Type B pancreatic cell (in vitro differentiated cells): ENCODE measurements around the gene MMP24. TPM values are rescaled to one million over a fixed set of nuclear protein-coding genes. Genes with fewer than 3 reads are reported as not detected.
"Not testable (repeated sequence)": the region's sequence is repeated elsewhere in the genome, so short reads cannot be mapped to it uniquely, and the experiment has no call there.

Experiments
- DNase-seq: peaks from one replicate; pipeline ENCODE4 v3.0.0; 2021; ENCODE audit warnings: mixed read lengths; ENCODE audit not compliant: unreplicated experiment; ENCODE audit errors: extremely low spot score
- H3K27ac Mint-ChIP-seq: 2 replicates; pipeline ENCODE4 v1.8.0; 2021; ENCODE audit warnings: mild to moderate bottlenecking, mixed read lengths
- H3K27me3 Mint-ChIP-seq: 2 replicates; pipeline ENCODE4 v1.8.0; 2021; ENCODE audit warnings: mixed read lengths
- H3K36me3 Mint-ChIP-seq: 2 replicates; pipeline ENCODE4 v1.8.0; 2021; ENCODE audit warnings: mixed read lengths
- H3K4me1 Mint-ChIP-seq: one replicate; pipeline ENCODE4 v1.8.0; 2021; ENCODE audit warnings: mixed read lengths; ENCODE audit not compliant: unreplicated experiment
- H3K4me3 Mint-ChIP-seq: 2 replicates; pipeline ENCODE4 v1.8.0; 2021; ENCODE audit warnings: mild to moderate bottlenecking, mixed read lengths
- H3K9me3 Mint-ChIP-seq: 2 replicates; pipeline ENCODE4 v1.8.0; 2021; ENCODE audit warnings: mixed read lengths
- total RNA-seq: library from RNA; stranded (reverse); gene quantifications from 2 replicates; pipeline ENCODE4 v1.2.1, GENCODE V29; 2021; ENCODE audit warnings: low replicate concordance
- TF ChIP-seq, protein P1 (sequence below): fragments of 200-600 bp; sonication (generic); conservative IDR thresholded peaks from 2 replicates; pipeline ENCODE4 v1.5.0; 2021; ENCODE audit warnings: antibody characterized with exemption, mild to moderate bottlenecking

The MMP24 gene
- total RNA-seq, 1 donor from 2014 or later: 2.6 TPM

DNA sequence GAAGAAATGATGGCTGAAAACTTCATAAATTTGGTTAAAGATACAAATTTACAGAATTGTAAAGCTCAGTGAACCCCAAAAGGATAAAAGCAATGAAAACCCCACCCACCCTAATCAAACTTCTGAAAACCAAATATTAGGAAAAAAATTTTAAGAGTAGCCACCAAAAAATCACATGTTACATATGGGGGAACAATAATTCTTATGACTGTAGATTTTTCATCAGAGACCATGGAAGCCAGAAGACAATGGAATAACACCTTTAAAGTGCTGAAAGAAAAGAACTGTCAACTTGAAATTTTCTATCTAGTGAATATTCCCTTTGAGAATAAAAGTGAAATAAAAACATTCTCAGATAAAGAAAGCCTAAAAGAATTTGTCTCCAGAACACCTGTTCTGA, 30.2 kb upstream of the MMP24 start:
- no peak overlapping the region for H3K27ac Mint-ChIP-seq
- TF ChIP-seq, protein P1, sequence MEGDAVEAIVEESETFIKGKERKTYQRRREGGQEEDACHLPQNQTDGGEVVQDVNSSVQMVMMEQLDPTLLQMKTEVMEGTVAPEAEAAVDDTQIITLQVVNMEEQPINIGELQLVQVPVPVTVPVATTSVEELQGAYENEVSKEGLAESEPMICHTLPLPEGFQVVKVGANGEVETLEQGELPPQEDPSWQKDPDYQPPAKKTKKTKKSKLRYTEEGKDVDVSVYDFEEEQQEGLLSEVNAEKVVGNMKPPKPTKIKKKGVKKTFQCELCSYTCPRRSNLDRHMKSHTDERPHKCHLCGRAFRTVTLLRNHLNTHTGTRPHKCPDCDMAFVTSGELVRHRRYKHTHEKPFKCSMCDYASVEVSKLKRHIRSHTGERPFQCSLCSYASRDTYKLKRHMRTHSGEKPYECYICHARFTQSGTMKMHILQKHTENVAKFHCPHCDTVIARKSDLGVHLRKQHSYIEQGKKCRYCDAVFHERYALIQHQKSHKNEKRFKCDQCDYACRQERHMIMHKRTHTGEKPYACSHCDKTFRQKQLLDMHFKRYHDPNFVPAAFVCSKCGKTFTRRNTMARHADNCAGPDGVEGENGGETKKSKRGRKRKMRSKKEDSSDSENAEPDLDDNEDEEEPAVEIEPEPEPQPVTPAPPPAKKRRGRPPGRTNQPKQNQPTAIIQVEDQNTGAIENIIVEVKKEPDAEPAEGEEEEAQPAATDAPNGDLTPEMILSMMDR: no peak
- no peak overlapping the region for H3K4me3 Mint-ChIP-seq
- H3K9me3 Mint-ChIP-seq: peaks cover 15% of the 10 kb centered on the region
- no peaks in the 10 kb centered on the region for H3K36me3 Mint-ChIP-seq
- no peak for DNase-seq
- no peaks in the 10 kb centered on the region for H3K27me3 Mint-ChIP-seq
- no peaks in the 10 kb centered on the region for H3K4me1 Mint-ChIP-seq

DNA sequence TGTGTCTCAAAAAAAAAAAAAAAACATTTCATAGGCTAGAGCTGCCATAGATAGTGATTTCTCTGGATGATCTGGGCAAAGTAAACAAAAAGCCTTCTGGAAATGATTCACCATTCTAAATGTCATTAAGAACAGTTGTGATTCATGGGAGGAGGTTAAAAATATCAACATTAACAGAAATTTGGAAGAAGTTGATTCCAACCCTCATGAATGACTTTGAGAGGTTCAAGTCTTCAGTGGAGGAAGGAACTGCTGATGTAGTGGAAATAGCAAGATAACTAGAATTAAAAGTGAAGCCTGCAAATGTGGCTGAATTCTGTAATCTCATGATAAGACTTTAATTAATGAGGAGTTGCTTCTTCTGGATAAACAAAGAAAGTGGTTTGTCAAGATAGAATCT, 26.8 kb upstream of the MMP24 start:
- Mint-ChIP-seq H3K9me3 (peaks cover 15% of the 10 kb centered on the region), H3K4me1 (no peaks in the 10 kb centered on the region), H3K27me3 (no peaks in the 10 kb centered on the region), H3K4me3 (no peak overlapping the region), H3K27ac (no peak overlapping the region), H3K36me3 (no peaks in the 10 kb centered on the region)
- TF ChIP-seq, protein P1: no peak
- DNase-seq: no peak

DNA sequence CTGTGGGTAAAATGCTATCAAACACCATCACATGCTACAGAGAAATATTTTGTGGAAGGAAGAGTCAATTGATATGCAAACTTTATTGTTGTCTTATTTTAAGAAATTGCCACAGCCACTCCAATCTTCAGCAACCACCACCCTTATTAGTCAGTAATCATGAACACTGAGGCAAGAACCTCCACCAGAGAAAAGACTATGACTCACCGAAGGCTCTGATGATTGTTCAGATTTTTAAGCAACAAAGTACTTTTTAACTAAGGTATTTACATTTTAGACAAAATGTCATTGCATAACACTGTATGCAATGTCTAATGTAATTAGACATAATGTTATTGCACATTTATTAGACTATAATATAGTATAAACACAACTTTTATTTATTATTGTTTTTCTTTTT, 26.2 kb upstream of the MMP24 start:
- TF ChIP-seq, protein P1: no peak
- no peaks in the 10 kb centered on the region for H3K27me3 Mint-ChIP-seq
- no peak overlapping the region for H3K27ac Mint-ChIP-seq
- H3K36me3 Mint-ChIP-seq: no peaks in the 10 kb centered on the region
- no peaks in the 10 kb centered on the region for H3K4me1 Mint-ChIP-seq
- H3K4me3 Mint-ChIP-seq: no peak overlapping the region
- H3K9me3 Mint-ChIP-seq: peaks cover 15% of the 10 kb centered on the region
- DNase-seq: no peak

DNA sequence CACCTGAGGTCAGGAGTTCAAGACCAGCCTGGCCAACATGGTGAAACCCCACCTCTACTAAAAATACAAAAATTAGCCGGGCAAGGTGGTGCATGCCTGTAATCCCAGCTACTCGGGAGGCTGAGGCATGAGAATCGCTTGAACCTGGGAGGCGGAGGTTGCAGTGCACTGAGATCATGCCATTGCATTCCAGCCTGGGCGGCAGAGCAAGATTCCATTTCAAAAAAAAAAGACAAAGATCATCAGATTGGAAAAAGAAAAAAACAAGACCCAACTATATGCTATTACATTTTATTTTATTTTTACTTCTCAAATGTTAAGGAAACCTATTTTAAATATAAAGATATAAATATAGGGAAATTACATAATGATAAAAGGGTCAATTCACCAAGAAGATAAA, 25.0 kb upstream of the MMP24 start:
- DNase-seq: not testable (repeated sequence)

DNA sequence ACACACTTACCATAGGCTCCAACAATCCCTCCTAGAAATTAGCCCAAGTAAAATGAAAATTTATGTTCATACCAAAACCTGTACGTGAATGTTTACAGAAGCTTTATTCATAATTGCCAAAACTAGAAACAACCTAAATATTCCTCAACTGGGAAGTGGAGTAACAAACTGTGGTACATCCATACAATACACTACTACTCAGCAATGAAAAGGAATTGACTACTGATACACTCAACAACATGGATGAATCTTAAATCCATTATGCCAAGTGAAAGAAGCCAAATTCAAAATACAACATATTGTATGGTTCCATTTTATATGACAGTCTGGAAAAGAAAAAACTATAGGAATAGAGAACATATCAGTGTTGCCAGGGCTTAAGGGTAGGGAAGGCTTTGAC, 19.7 kb upstream of the MMP24 start:
- TF ChIP-seq, protein P1: no peak
- Mint-ChIP-seq H3K4me1 (no peaks in the 10 kb centered on the region), H3K9me3 (no peaks in the 10 kb centered on the region), H3K4me3 (no peak overlapping the region), H3K36me3 (no peaks in the 10 kb centered on the region), H3K27ac (no peak overlapping the region), H3K27me3 (no peaks in the 10 kb centered on the region)
- no peak for DNase-seq

More for the DNA sequence above, 25.0 kb upstream of the MMP24 start:
- not testable (repeated sequence) for H3K27me3 Mint-ChIP-seq, H3K27ac Mint-ChIP-seq, H3K36me3 Mint-ChIP-seq, H3K4me1 Mint-ChIP-seq, H3K4me3 Mint-ChIP-seq
- peaks cover 13% of the 10 kb centered on the region for H3K9me3 Mint-ChIP-seq

DNA sequence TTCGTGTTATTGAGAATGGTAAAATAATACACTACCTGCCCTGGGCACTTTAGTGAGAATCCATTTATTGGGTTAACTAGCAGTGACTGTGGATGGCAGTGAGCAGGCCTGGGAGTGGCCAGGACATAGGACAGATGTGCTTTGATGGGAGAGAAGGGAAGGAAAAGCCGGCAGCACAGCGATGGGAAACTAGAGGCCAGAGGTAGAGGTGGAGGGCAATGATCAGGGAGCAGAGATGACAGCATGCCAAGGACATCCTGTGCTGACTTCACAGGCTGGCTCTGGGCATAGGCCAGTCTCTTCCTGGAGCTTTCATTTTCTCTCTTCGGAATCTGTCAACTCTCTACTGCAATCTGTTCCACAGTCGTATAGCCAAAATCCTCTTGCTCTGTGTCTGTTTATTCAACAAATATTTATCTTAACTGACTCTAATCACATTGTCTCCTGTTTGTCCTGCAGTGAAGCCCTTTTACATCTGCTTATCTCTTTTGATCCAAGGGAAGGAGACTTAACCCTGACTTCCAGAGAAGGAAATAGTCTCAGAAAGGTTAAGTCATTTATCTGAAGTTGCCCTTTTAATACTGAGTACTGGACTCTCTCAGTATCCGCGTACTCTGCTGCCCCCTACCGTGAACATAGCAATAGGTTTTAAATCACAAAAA, 18.4 kb upstream of the MMP24 start:
- Mint-ChIP-seq H3K4me3 (no peak overlapping the region), H3K36me3 (no peaks in the 10 kb centered on the region), H3K27me3 (no peaks in the 10 kb centered on the region), H3K9me3 (no peaks in the 10 kb centered on the region), H3K4me1 (no peaks in the 10 kb centered on the region), H3K27ac (no peak overlapping the region)
- DNase-seq: no peak
- TF ChIP-seq, protein P1: peak; percentile 96
